ENCODE measurements around the gene SPINT2.

The SPINT2 gene

DNA sequence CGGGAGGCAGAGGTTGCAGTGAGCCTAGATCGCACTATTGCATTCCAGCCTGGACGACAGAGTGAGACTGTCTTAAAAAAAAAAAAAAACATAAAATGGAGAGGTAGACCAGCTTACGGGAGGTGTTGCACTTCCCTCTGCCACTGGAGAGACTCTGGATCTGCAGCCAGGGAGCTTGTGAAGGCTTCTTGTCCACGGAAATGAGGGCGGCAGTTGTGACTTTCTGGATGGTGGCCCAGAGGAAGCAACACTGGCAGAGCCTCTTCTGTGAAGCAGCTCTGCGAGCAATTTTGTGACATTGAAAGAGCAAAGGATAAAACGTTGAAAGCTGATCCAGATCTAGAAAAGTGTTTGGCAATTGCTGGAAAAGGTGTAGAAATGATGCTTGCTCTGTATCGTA lies 10.4 kb downstream of the SPINT2 start:
- in situ Hi-C loops (cut with MboI; ENCODE audit: low pct_unique_long_range_greater_than_20kb, low sequenced_read_pairs, unreplicated experiment), result no loop called here
- no peak for DNase-seq (ENCODE audit: low spot score)

DNA sequence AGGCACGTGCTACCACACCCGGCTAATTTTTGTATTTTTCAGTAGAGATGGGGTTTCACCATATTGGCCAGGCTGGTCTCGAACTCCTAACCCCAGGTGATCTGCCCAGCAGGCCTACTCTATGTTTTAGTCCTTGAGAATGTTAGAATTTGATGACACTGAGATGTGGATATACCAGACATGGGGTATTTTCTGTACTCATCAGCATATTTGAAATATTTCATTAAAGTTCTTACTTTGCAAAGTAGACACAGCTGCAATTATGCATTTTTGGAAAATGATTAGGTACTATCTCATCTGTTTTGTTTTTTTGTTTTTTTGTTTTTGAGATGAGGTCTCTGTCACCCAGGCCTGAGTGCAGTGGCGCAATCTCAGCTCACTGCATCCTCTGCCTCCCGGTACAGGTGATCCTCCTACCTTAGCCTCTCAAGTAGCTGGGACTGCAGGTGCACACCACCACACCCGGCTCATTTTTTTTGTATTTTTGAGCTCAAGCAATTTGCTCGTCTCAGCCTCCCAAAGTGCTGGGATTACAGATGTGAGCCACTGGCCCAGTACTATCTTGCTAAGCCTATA lies 12.7 kb downstream of the SPINT2 start:
- in situ Hi-C loops (cut with MboI; ENCODE audit: low pct_unique_long_range_greater_than_20kb, low sequenced_read_pairs, unreplicated experiment), result no loop called here
- TF ChIP-seq, protein P1, sequence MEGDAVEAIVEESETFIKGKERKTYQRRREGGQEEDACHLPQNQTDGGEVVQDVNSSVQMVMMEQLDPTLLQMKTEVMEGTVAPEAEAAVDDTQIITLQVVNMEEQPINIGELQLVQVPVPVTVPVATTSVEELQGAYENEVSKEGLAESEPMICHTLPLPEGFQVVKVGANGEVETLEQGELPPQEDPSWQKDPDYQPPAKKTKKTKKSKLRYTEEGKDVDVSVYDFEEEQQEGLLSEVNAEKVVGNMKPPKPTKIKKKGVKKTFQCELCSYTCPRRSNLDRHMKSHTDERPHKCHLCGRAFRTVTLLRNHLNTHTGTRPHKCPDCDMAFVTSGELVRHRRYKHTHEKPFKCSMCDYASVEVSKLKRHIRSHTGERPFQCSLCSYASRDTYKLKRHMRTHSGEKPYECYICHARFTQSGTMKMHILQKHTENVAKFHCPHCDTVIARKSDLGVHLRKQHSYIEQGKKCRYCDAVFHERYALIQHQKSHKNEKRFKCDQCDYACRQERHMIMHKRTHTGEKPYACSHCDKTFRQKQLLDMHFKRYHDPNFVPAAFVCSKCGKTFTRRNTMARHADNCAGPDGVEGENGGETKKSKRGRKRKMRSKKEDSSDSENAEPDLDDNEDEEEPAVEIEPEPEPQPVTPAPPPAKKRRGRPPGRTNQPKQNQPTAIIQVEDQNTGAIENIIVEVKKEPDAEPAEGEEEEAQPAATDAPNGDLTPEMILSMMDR (IDR thresholded peaks at IDR 0.05; ENCODE audit: extremely low read depth, insufficient read depth, missing control alignments), result no peak
- no peak for DNase-seq (ENCODE audit: low spot score)

More for the DNA sequence above, 10.4 kb downstream of the SPINT2 start:
- TF ChIP-seq, protein P1 (IDR thresholded peaks at IDR 0.05; ENCODE audit: extremely low read depth, insufficient read depth, missing control alignments), result no peak

DNA sequence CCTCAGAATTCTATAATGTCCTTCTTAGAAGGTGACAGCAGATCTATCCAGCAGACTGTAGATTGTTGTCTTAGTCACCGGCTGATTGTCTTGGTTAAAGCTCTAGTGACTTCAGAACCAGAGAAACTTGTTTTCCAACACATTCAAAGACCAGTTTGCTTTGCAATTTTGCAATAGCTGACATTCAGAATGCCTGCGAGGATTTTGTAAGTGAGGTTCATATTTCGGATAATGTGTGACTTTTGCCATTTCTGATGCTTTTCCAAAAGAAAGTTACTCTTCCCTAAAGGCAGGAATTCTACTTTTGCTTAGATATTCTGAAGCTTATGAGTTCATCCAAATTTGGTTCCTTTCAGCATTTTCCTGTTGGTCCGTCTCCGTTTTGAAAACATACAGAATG lies 13.2 kb downstream of the SPINT2 start:
- no peak for DNase-seq (ENCODE audit: low spot score)
- in situ Hi-C loops (cut with MboI; ENCODE audit: low pct_unique_long_range_greater_than_20kb, low sequenced_read_pairs, unreplicated experiment), result no loop called here
- TF ChIP-seq, protein P1 (IDR thresholded peaks at IDR 0.05; ENCODE audit: extremely low read depth, insufficient read depth, missing control alignments), result no peak

DNA sequence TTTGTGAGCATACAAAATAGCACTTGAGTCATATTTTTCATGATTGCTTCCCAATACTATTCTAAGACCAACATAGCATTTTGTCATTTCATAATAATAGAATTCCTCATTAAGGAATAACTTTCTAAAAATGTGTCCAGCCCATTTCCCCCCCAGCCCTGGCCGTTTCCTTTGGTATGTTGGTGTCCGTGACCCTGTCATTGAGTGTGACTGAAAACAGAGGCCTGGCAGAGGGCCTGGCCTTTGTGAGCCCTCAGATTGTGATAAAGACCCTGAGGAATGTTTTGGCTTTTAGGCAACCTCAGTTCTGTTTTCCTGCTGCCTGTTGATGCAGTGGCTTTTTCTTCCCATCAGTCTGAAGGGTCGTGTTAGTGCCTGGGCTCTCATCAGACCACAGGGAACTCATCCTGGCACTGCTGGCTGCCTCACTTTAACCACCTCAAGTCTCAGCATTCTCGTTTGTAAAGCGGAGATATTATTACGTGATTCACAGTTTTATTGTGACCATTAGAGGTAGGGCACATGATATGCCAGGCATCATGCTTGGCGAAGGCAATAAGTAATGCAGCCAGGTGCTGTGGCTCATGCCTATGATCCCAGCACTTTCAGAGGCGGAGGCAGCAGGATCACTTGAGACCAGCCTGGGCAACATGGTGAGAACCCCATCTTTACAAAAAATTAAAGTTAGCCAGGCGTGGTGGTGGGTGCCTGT lies 13.8 kb downstream of the SPINT2 start:
- no peak for DNase-seq (ENCODE audit: low spot score)
- TF ChIP-seq, protein P1 (IDR thresholded peaks at IDR 0.05; ENCODE audit: extremely low read depth, insufficient read depth, missing control alignments), result no peak
- in situ Hi-C loops (cut with MboI; ENCODE audit: low pct_unique_long_range_greater_than_20kb, low sequenced_read_pairs, unreplicated experiment), result no loop called here

DNA sequence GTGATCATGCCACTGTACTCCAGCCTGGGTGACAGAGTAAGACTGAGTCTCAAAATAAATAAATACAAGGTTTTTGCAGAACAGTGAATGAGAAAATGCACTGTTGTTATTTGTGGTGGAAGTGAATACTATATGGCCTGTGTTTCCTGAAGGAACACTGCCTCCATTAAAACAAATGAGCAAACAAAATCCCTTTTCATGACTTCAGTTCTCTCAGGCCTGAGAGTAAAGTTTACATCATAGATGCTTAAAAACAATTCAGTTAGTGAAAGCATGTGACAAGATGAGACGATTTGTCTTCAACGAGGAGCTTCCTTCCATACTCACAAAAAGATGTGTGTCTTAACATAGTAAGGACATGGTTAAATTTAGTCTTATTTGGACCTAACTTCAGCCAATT lies 14.4 kb downstream of the SPINT2 start:
- no peak for DNase-seq (ENCODE audit: low spot score)
- TF ChIP-seq, protein P1 (IDR thresholded peaks at IDR 0.05; ENCODE audit: extremely low read depth, insufficient read depth, missing control alignments), result no peak
- in situ Hi-C loops (cut with MboI; ENCODE audit: low pct_unique_long_range_greater_than_20kb, low sequenced_read_pairs, unreplicated experiment), result no loop called here

DNA sequence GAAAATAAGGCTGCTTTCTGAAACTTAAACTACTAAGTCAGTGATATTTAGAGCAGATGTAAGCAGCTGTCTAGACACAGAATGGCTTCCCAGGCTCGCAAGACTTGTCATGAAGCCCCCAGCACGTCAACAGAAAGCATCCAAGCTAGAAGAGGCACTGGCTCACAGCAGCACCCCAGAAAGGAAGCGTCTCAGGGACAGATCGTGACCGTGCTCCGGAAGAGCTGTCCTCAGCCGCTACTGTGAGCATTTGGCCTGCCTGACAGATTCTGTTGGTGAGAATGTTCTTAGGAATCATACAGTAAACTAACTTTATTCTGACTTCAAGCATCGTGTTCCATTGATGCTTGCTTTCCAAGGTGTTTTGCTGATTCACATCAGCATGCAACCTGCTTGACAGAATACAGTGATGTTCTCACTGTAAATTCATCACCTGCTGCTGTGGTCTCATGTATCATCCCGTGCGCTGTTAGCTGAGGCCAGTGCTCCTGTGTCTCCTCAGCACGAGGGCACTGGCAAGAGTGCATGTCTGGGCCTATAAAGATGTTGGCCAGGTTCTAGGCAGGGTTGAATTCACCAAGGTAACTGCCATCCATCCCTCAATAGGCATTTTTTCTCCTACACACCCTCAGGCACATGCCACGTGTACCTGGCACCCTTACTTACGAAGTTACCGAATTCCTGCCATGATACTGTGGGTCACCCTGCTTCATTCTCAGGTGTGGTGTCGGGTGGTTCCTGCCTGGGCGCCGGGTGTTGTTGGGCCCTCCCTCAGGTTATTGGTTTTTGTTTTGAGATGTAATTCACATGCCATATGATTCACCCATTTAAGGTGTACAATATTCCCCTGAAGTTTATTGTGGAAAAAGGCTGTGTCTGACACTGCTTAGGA lies 15.9 kb downstream of the SPINT2 start:
- TF ChIP-seq, protein P1 (IDR thresholded peaks at IDR 0.05; ENCODE audit: extremely low read depth, insufficient read depth, missing control alignments), result no peak
- in situ Hi-C loops (cut with MboI; ENCODE audit: low pct_unique_long_range_greater_than_20kb, low sequenced_read_pairs, unreplicated experiment), result no loop called here
- no peak for DNase-seq (ENCODE audit: low spot score)

Measured in GM13977 (cell line).